HG02588 (cell line): ENCODE results near the gene ABHD1.

ENCODE experiments used
- ATAC-seq: cut with Tn5 transposase; IDR thresholded peaks from one replicate; pipeline ENCODE4 v1.9.1; 2021; ENCODE audit warnings: mild to moderate bottlenecking, moderate library complexity; ENCODE audit not compliant: unreplicated experiment

Gene ABHD1

DNA sequence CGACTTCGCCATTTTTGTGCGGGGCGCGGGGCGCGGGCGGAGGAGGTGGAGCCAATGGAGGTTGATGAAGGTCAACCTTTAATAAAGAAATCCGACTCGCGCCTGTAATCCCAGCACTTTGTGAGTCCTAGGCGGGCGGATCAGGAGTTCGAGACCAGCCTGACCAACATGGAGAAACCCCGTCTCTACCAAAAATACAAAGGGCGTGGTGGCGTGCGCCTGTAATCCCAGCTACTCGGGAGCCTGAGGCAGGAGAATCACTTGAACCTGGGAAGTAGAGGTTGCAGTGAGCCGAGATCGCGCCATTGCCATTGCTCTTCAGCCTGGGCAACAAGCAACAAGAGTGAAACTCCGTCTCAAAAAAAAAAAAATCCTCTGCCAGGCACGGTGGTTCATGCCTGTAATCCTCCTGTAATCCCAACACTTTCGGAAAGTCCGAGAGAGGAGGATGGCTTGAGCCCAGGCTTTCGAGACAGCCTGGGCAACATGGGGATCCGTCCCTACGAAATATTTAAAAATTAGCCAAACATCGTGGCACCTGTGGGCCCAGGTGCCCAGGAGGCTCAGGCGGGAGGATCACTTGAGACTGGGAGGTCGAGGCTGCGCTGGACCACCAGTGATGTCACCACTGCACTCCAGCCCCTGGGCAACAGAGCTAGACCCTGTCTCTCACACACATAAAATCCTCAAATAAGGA is 11.3 kb downstream of the ABHD1 start:
- ATAC-seq, result no peak

DNA sequence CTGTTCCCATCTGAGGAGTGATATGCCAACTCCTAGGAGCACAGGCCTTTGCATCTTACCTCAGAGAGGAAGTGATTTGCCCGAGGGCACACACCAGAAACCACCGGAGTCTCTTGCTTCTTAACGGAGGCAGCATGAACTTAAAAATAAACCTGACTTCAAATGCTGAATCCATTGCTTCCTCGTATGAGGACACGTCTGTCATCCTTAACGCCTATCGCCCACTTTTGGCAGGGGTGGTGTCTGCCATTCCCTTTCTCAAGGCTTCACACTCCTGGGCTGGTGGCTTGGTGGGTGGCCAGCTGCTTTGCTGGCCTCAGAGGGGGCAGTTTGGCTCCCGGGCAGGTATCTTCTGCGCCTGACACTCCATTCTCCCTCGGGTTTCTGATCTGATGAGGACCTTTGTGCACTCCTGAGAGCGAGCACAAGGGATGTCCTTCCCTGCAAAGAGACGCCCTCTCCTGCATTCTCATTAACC is 11.9 kb downstream of the ABHD1 start:
- ATAC-seq, result no peak

DNA sequence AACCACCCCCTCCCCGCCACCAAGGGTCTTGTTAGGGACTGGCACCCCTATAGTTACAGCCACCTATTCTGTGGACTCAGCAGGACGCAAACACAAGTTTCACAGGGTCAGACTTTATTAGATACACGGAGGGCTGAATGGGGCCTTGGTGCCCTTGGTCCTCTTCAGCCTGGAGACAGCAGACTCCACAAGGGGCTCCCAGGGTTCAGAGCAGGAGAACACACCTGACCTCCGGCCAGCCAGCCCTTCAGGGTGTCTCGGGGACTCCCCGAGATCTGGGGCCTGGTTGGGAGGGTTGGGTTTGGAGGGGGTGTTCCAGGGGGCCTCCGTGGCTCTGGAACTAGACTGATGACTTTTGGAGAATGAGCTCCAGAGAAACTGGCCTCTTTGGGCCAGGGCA is 13.1 kb downstream of the ABHD1 start:
- no peak for ATAC-seq

DNA sequence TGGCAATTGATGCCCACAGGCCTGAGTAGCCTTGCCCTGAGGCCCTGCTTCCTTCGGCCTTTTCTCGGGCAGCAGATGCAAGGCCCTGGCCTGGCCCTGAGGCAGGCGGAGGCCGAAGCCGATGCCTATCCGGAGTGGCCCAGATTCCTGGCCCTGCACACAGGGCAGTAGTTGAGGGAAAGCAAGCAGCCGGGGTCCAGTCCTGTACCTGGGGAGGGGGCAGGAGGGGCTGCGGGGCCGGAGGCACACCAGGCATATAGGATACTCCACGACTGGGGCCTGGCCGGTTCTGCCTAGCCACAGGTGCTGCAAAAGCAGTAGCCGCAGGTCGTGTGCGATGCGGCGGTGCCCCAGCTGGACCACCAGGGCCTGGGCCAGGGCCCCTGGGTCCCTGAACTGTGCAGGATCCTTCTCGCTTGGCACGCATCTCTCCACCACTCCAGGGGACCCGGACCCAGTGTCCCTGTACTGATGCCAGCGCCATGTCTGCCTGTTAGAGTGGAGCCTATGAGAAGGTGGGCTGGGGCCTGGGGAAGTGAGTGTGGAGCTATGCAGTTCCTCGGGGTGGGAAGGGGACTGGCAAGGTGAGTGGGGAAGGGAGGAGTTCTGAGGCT is 13.8 kb downstream of the ABHD1 start:
- ATAC-seq, result no peak

DNA sequence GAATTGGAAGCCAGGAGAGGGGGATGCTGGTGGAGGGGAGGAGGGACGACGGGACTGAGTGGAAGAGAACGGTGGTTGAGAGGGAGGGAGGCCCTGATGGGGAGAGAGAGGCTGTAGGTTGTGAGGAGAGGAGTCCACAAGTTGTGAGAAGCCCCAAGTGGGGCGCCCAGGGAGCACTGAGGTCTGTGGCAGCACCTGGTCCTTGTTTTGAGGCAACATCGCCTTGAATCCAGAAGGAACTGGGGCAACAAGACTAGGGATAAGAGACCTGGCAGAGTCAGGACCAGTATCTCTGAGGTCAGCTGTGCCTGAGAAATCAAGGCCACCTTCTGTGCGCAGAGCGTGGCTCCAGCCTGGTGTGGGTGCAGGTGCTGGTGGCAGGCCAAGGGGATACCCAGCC is 14.5 kb downstream of the ABHD1 start:
- no peak for ATAC-seq

DNA sequence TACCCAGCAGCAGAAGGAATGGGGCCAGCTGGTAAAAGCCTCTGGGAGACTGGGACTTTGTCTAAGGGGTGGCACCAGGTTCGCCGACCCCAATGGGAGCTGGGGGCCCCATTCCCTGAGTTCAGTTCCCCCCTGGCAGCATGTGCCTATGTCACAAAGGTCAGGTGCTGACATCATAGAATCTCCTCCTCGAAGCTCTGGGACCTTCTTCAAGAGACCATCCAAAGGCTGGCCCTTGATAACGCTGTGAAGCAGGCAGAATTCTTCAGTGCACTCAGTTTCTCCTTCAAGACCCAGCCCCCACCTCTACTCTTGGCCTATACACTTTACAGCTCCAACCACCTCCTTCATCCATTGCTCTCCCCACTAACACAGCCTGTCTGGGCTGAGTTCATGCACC is 15.7 kb downstream of the ABHD1 start, which contains the start of gene PRR30:
Gene PRR30 (minus strand): TSS at position 101 of the 400 bp plus-strand sequence. CDS start 1,081 bp downstream, outside the sequence.
- no peak for ATAC-seq

DNA sequence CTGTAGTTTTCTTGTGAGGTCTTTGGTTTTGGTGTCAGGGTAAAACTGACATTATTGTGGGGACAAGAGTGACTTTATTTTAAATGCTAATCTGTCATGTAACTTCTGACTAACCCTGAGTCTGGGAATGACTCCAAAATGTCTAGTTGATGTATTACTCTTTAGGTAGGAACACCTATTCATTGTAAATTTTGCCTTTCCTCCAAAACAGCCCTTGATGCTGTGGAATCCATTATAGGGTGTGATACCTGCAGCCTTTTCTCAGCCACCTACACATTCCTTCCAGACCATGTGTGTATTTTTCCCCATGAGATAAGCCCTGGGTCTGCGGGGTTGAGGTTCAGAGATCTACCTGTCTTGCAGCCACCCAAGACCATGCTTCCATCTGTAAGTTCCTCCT is 19.7 kb downstream of the ABHD1 start:
- ATAC-seq, result no peak

DNA sequence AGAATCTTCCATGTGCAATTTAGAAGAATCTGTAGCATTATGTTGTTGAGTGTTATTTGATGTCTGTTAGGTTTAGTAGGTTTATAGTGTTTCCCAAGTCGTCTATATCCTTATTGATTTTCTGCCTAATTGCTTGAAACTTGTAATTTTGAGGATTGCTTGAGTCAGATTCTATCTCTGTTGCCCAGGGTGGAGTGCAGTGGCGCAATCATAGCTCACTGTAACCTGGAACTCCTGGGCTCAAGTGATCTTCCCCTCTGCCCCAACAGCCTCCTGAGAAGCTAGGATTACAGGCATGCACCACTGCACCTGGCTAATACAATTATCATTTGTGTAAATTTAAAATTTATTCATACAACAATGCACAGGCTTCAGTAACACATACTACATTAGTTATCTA is 22.1 kb downstream of the ABHD1 start:
- no peak for ATAC-seq

DNA sequence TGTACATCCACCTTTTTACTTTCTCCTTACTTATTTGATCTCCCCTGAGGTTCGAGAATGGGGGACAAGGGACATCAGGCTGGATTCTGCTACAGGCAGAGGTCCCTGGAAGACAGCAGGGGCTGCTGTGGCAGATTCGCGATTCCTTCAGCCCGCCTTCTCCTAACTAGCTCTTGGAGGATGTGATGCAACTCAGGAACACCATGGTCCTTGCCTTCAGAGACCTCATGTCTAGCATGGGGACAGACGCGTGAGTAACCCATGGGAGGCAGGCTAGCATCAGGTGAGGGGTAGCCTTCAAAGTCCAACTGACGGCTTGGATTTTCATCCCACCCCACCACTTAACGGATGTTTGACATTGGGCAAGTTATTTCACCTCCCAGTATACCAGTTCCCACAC is 24.3 kb downstream of the ABHD1 start:
- ATAC-seq, result no peak

DNA sequence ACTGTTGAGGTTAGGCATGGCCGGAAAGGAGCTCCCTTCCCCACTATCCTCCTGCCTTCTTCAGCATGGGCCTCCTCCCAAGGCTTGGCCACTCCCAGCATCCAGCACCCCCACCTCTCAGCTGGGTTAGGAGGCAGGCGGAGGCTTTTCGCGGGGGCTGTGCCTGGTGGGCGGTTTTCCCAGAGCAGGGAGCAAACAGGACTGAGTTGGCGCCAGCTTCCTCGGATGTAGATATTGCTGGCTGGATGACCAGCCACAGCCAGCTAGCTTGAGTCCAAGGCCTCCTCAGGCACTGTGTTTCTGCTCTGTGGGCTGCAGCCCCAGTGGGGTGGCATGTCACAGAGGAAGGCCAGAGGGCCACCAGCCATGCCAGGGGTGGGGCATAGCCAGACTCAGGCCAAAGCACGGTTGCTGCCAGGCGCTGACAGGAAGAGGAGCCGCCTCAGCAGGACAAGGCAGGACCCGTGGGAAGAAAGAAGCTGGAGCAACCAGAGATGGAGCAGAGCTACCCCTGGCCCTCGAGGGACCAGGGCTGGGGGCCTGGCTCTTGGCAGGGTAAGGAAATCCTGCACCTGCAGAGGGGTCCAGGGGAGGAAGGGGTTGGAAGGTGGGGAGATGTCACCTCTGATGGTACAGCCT is 25.3 kb downstream of the ABHD1 start, which contains the start of gene TCF23:
Gene TCF23 (plus strand): TSS at position 204 of the 639 bp plus-strand sequence. CDS start 130 bp downstream, at position 334.
- no peak for ATAC-seq

DNA sequence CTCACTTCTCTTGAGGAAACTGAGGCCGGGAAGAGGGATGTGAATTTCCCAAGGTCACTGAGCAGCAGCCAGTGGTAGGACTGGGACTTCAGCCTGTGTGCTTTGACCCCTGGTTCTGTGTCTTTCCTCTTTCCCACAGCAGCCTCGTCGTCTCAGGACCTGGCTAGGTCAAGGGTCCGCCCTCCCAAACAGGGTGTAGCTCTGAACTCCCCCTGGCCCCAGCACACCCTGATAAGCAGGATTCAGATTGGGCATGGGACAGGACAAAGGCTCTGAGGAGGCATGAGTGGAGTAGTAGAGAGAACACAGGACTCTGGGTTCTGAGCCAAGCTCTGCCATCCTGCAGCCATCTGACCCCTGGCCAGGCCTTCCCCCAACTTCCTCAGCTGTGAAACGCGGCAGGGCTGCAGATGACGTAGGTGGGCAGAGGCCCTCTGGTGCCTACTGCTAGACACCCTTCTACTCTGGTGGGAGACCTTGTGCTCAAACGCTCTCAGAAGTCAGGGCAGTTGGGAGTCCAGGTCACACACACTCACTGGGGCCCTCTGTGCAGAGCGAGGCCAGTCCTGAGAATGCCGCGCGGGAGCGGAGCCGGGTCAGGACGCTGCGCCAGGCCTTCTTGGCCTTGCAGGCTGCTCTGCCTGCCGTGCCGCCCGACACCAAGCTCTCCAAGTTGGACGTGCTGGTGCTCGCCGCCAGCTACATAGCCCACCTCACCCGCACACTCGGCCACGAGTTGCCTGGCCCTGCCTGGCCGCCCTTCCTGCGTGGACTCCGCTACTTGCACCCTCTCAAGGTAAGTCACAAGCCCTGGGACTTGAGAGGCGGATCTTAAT is 26.2 kb downstream of the ABHD1 start:
- ATAC-seq, result no peak

DNA sequence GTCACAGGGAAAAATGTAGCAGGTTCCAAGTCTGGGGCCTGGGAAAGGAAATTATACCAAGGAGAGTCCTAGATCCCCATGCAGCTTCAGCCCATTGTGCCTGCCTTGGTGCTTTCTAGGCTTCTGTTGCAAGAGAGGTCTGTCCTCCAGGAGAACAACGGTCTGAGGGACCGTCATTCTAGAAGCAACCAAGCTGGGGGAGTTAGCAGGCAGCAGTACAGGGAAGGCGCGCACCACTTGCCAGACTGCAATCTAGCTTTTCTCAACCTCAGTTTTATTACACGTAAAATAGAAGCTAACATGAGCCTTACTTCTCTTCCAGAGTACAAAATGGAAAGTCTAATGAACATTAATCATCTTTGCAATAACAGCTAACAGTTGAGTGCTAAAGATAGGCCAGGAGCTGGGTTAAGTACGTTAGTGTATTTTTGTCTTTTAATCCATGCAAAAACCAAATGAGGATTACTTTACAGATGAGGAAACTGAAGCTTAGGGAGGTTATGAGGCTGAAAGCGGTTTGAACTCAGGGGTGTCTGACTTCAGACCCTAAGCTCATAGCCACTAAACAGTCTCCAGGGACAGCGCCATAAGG is 27.1 kb downstream of the ABHD1 start:
- no peak for ATAC-seq

DNA sequence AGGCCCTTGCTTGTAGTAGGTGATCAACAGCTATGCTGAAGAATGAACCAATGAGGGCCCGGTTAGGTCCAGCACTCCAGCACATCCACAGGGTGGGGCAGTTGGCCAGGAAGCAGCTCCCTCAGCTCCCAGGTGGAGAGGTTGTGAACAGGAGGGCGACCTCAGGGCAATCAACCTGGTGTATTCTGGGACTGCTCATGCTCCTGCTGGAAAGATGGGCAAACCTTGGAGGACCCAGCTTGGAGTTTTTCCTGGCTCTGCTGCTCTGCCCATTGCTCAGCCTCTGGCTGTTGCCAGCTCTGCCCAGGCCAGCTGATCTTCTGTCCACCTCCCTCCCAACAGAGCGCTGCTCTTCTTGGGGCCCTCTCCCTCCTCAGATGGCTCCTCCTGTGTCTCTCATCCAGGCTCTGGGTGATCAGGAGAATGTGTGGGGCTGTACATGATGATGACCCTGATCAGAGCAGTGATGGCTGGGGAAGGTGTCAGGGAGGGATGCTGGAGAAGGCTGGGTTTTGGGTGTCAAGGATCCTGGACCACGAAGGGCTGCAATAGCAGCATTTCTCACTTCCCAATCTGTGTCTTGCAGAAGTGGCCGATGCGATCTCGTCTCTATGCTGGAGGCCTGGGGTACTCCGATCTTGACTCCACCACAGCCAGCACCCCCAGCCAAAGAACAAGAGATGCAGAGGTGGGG is 28.6 kb downstream of the ABHD1 start:
- no peak for ATAC-seq

DNA sequence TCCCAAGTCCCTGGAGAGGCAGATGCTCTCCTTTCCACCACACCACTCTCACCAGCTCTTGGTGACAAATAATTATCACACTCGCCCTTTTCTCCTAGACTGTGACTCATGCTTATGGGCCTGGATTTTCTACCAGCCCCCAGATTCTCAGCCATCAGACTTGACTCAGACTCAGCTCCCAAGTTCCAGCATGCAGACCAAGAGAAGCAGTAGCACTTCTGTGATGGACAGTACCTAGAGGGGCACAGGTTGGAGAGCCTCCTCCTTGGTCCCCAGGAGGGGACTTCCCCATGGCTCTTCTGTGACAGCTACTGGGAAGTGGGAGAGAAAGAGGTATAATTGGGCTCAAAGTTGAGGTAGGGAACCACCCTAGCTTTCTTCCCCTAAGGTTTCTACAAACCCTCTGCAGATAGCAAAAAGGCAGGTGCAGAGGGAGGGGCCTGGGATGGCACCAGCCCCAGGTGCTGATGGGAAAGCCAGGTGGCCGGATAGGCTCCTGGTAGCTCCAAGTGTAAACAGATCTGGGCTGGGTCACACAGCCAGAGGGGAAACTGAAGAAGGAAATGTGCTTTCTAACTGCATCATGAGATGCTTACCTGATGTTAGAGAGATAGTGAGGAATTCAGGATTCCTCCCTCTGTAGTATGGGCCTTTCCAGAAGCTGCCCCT is 29.3 kb downstream of the ABHD1 start:
- no peak for ATAC-seq

DNA sequence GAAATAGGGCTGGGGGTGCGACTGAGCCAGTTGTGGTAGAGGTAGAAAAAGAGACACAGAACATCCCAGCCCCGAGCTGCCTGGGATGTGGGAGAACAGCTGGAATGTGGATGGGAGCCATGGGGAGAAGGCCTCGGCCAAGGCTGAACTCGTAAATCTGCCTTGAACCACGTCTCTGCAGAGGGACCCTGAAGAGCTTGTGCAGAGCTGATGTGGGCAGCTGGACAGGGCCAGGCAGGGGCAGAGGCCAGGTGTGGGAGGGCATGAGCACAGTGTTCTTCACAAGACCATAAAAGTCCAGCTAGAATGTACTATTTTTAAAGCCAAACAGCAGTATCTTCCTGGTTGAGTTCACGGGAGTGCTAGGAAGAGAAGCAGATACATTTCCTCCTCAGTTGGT is 30.9 kb downstream of the ABHD1 start:
- no peak for ATAC-seq

DNA sequence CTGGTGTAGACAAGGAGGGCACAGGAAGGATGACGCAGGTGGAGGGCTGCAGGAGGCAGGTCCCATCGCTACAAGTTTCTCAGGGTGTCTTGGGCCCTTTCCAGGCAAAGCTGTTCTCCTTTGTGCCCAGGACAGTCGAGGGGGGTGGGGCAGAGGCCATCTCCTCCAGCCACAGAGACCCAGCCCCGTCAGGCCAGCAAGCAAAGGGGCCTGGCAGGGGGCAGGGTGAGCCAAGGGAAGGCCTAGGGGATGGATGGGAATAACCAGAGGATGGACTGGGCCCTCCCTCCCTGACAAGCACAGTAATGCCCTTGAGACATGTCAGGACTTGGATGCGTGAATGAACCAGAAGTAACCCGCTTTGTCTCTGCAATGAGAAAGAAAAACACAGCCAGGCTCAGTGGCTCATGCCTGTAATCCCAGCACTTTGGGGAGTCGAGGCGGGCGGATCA is 31.5 kb downstream of the ABHD1 start:
- no peak for ATAC-seq

DNA sequence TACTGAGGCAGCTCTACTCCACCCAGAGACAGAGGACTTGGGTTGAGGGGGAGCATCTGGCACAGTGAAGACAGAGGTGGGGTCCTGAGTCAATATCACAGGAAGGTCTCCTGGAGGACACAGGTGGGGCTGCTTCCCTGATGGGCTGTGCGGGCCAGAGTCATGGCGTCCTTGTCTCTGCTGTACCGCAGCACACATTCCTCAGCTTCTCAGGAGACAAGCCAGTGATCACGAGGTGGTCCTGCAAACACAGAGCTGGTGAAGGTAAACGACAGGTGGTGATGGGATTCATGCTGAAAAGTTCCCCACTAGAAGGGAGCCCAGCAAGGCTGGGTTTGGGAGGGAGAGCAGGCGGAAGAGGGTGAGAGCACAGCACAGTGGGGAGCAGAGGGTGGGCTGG is 34.9 kb downstream of the ABHD1 start:
- ATAC-seq, result no peak

DNA sequence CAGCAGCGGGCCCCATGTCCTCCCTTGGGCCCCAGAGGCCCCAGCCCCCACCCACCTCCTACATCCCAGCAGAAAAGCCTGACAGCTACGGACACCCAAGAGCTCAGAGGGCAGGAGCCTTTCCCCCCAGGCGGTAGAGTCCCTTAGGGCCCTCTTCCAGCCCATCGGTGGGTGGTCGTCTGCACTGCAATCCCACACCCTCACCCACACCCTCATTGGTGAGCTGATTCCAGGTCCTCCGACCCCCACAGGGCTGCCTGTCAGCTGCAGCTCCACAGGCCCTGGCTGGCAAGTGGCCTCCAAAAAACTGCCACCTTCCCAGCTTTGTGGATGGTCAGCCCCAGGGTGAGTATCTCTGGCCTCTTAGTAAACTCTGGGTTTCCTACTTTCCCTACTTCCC is 35.7 kb downstream of the ABHD1 start:
- no peak for ATAC-seq

DNA sequence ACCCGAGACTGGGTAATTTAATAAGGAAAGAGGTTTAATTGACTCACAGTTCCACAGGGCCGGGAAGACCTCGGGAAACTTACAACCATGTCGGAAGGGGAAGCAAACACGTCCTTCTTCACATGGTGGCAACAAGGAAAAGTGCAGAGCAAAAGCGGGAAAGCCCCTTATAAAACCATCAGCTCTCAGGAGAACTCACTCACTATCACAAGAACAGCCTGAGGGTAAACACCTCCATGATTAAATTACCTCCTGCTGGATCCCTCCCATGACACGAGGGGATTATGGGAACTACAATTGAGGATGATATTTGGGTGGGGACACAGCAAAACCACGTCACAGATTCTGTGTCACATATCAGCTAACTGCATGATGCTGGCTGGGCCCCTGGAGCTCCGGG is 36.6 kb downstream of the ABHD1 start:
- ATAC-seq, result no peak
